ENCODE data around the gene PPM1M. TPM values are rescaled to one million over a fixed set of nuclear protein-coding genes. Genes with fewer than 3 reads are reported as not detected.

The PPM1M gene
- total RNA-seq, 1 donor from 2014 or later: 16.9 TPM

DNA sequence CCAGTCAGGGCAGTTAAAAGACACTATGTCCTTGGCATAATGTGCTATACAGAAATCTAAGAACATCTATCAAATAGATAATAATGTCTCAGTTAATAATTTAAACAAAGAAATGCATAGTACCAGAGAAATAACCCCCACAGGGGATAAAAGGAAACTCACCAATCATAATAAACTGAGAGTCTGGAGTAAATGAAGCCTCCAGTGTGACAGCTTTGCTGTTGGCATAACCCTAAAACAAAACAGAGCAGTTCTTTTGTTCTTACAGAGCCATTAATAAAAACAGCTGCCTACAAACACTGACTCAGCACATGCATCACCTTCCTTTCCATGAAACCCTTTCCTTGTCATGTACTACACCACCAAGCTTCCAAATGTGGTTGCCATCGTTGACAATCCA, 13.5 kb downstream of the PPM1M start:
- peaks cover 67% of the 10 kb centered on the region for H3K36me3 Mint-ChIP-seq (ENCODE audit: unreplicated experiment)
- no peaks in the 10 kb centered on the region for H3K9me3 Mint-ChIP-seq (ENCODE audit: unreplicated experiment)
- no peaks in the 10 kb centered on the region for H3K4me1 Mint-ChIP-seq (ENCODE audit: unreplicated experiment)
- no peak for DNase-seq (ENCODE audit: extremely low spot score, unreplicated experiment)
- H3K27me3 Mint-ChIP-seq (ENCODE audit: unreplicated experiment): no peaks in the 10 kb centered on the region
- TF ChIP-seq, protein P1, sequence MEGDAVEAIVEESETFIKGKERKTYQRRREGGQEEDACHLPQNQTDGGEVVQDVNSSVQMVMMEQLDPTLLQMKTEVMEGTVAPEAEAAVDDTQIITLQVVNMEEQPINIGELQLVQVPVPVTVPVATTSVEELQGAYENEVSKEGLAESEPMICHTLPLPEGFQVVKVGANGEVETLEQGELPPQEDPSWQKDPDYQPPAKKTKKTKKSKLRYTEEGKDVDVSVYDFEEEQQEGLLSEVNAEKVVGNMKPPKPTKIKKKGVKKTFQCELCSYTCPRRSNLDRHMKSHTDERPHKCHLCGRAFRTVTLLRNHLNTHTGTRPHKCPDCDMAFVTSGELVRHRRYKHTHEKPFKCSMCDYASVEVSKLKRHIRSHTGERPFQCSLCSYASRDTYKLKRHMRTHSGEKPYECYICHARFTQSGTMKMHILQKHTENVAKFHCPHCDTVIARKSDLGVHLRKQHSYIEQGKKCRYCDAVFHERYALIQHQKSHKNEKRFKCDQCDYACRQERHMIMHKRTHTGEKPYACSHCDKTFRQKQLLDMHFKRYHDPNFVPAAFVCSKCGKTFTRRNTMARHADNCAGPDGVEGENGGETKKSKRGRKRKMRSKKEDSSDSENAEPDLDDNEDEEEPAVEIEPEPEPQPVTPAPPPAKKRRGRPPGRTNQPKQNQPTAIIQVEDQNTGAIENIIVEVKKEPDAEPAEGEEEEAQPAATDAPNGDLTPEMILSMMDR (IDR thresholded peaks at IDR 0.05): no peak
- H3K27ac Mint-ChIP-seq (ENCODE audit: unreplicated experiment): no peak overlapping the region
- no peak overlapping the region for H3K4me3 Mint-ChIP-seq (ENCODE audit: unreplicated experiment)

DNA sequence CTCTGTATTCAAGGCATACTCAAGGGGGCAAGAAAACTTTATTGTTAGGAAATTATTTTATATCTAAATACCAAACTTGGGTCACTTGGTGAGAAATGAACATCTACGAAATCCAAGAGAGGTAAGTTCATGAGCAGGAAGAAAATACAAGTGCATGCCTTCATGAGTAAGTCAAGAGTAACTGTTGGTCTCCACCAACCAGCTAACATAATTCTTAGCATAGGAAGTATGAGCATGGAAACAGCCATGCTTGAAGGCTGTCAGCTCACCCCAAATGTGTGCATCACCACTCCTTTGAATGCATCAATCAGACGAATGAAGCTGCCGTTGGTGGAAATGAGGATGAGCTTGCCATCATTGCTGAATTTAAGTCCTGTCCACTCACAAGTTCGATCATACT, 13.9 kb downstream of the PPM1M start:
- H3K36me3 Mint-ChIP-seq (ENCODE audit: unreplicated experiment): peaks cover 70% of the 10 kb centered on the region

DNA sequence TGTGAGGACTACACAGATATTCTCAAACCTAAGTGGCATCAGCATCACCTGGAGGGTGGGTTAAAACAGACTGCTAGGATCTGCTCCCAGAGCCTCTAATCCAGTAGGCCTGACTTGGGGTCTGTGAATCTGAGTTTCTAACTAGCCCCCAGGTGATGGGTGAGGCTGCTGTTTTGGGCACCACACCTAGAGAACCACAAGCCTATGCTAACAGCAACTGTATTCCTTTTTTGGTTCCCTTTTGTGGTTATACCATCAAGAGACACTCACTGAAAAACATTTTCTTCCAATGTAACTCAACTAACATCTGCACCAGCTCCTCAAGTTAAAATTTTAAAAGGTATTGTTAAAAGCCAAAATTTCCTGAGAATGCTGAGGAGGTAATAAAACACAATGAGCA, 16.9 kb downstream of the PPM1M start:
- TF ChIP-seq, protein P1 (IDR thresholded peaks at IDR 0.05): no peak
- H3K9me3 Mint-ChIP-seq (ENCODE audit: unreplicated experiment): no peaks in the 10 kb centered on the region
- no peaks in the 10 kb centered on the region for H3K4me1 Mint-ChIP-seq (ENCODE audit: unreplicated experiment)
- H3K36me3 Mint-ChIP-seq (ENCODE audit: unreplicated experiment): peaks cover 69% of the 10 kb centered on the region
- no peak for DNase-seq (ENCODE audit: extremely low spot score, unreplicated experiment)
- H3K27me3 Mint-ChIP-seq (ENCODE audit: unreplicated experiment): no peaks in the 10 kb centered on the region
- H3K27ac Mint-ChIP-seq (ENCODE audit: unreplicated experiment): no peak overlapping the region
- no peak overlapping the region for H3K4me3 Mint-ChIP-seq (ENCODE audit: unreplicated experiment)

More for the DNA sequence above, 13.9 kb downstream of the PPM1M start:
- TF ChIP-seq, protein P1 (IDR thresholded peaks at IDR 0.05): no peak
- Mint-ChIP-seq H3K27ac (ENCODE audit: unreplicated experiment) (no peak overlapping the region), H3K4me3 (ENCODE audit: unreplicated experiment) (no peak overlapping the region), H3K4me1 (ENCODE audit: unreplicated experiment) (no peaks in the 10 kb centered on the region), H3K27me3 (ENCODE audit: unreplicated experiment) (no peaks in the 10 kb centered on the region), H3K9me3 (ENCODE audit: unreplicated experiment) (no peaks in the 10 kb centered on the region)
- DNase-seq (ENCODE audit: extremely low spot score, unreplicated experiment): no peak

DNA sequence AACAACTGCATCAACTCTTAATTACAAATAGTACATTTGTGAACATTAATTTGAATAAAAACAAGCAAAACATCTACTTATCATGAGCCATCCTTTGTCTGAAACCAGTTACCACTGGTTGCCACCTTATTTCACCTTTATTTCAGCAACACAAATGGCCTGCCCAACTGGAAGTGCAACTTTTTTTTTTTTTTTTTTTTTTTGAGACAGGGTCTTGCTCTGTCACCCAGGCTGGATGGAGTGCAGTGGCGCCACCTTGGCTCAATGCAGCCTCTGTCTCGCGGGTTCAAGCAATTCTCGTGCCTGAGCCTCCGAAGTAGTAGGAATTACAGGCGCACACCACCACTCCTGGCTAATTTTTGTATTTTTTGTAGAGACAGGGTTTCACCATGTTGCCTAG, 19.8 kb downstream of the PPM1M start:
- TF ChIP-seq, protein P1 (IDR thresholded peaks at IDR 0.05): no peak
- no peak for DNase-seq (ENCODE audit: extremely low spot score, unreplicated experiment)
- Mint-ChIP-seq H3K4me1 (ENCODE audit: unreplicated experiment) (no peaks in the 10 kb centered on the region), H3K36me3 (ENCODE audit: unreplicated experiment) (peaks cover 53% of the 10 kb centered on the region), H3K4me3 (ENCODE audit: unreplicated experiment) (no peak overlapping the region), H3K9me3 (ENCODE audit: unreplicated experiment) (no peaks in the 10 kb centered on the region), H3K27ac (ENCODE audit: unreplicated experiment) (no peak overlapping the region), H3K27me3 (ENCODE audit: unreplicated experiment) (no peaks in the 10 kb centered on the region)

DNA sequence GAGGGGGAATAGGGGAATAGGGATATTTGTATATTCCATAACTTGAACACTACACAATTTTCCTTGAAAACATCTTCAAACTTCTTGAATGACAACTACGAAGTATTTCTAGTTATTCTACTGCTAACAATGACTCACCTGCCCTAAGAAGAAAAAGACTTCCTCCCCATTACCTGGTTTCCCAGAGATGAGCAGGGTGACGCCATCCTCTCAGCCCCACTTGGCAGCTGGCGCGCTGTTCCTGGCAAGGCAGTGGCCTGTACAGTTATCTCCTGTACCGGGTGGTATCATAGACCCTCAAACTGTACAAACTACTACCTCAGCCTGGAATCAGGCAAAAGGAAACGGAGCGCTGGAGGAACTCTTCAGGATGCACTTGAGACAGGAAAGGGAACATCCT, 22.5 kb downstream of the PPM1M start:
- peaks cover 48% of the 10 kb centered on the region for H3K36me3 Mint-ChIP-seq (ENCODE audit: unreplicated experiment)
- no peak for DNase-seq (ENCODE audit: extremely low spot score, unreplicated experiment)
- peaks cover 19% of the 10 kb centered on the region for H3K4me1 Mint-ChIP-seq (ENCODE audit: unreplicated experiment)
- H3K27me3 Mint-ChIP-seq (ENCODE audit: unreplicated experiment): no peaks in the 10 kb centered on the region
- no peaks in the 10 kb centered on the region for H3K9me3 Mint-ChIP-seq (ENCODE audit: unreplicated experiment)
- no peak overlapping the region for H3K27ac Mint-ChIP-seq (ENCODE audit: unreplicated experiment)
- TF ChIP-seq, protein P1 (IDR thresholded peaks at IDR 0.05): no peak
- no peak overlapping the region for H3K4me3 Mint-ChIP-seq (ENCODE audit: unreplicated experiment)
